Measurements from ENCODE around the gene ELMOD1. TPM values are rescaled to one million over a fixed set of nuclear protein-coding genes. Genes with fewer than 3 reads are reported as not detected.

Gene ELMOD1
- total RNA-seq, 2 experiments from 2014 or later, result not detected

- CTCF ChIA-PET, result no interaction called here
- ATAC-seq, result no peak
These were observed 106.3 kb downstream of the ELMOD1 start for GRCh38 chr11:107697291-107697690.

GRCh38 chr11:107699371-107700285 is 108.7 kb downstream of the ELMOD1 start:
- ChIA-PET CTCF (interaction anchor here (1.6 kb wide), 1 partner anchor 10 kb away, joined by 3 read pairs; no protein-coding TSS in a partner anchor), POLR2A (no interaction called here)
- DNase-seq (no peak), ATAC-seq (no peak)
- no peak overlapping the region for H3K4me3 Mint-ChIP-seq
- H3K4me1 Mint-ChIP-seq (ENCODE audit: low read depth), result no peaks in the 10 kb centered on the region
- peaks cover 14% of the 10 kb centered on the region for H3K27me3 Mint-ChIP-seq (ENCODE audit: low read depth)
- H3K36me3 Mint-ChIP-seq (ENCODE audit: low read depth), result no peaks in the 10 kb centered on the region
- H3K27ac Mint-ChIP-seq, result no peak overlapping the region
- H3K9me3 Mint-ChIP-seq (ENCODE audit: insufficient read depth), result no peaks in the 10 kb centered on the region

More at GRCh38 chr11:107697291-107697690, 106.3 kb downstream of the ELMOD1 start:
- Mint-ChIP-seq H3K9me3 (ENCODE audit: insufficient read depth) (no peaks in the 10 kb centered on the region), H3K4me3 (no peak overlapping the region), H3K27ac (no peak overlapping the region), H3K27me3 (ENCODE audit: low read depth) (peaks cover 20% of the 10 kb centered on the region), H3K4me1 (ENCODE audit: low read depth) (no peaks in the 10 kb centered on the region), H3K36me3 (ENCODE audit: low read depth) (no peaks in the 10 kb centered on the region)
- DNase-seq, result no peak
- POLR2A ChIA-PET, result no interaction called here

GRCh38 chr11:107702109-107702660 is 111.2 kb downstream of the ELMOD1 start:
- H3K9me3 Mint-ChIP-seq (ENCODE audit: insufficient read depth), result no peaks in the 10 kb centered on the region
- POLR2A ChIA-PET, result no interaction called here
- no peak overlapping the region for H3K27ac Mint-ChIP-seq
- DNase-seq (no peak), ATAC-seq (no peak)
- H3K27me3 Mint-ChIP-seq (ENCODE audit: low read depth), result peaks cover 4% of the 10 kb centered on the region
- CTCF ChIA-PET, result no interaction called here
- no peaks in the 10 kb centered on the region for H3K36me3 Mint-ChIP-seq (ENCODE audit: low read depth)
- no peak overlapping the region for H3K4me3 Mint-ChIP-seq
- no peaks in the 10 kb centered on the region for H3K4me1 Mint-ChIP-seq (ENCODE audit: low read depth)

GRCh38 chr11:107702723-107703122 is 111.8 kb downstream of the ELMOD1 start:
- CTCF ChIA-PET, result no interaction called here
- DNase-seq (no peak), ATAC-seq (no peak)

GRCh38 chr11:107704451-107704850 is 113.5 kb downstream of the ELMOD1 start:
- no peaks in the 10 kb centered on the region for H3K9me3 Mint-ChIP-seq (ENCODE audit: insufficient read depth)
- POLR2A ChIA-PET, result no interaction called here
- no peak for DNase-seq
- CTCF ChIA-PET, result no interaction called here
- H3K4me3 Mint-ChIP-seq, result no peak overlapping the region
- no peak for ATAC-seq
- H3K27ac Mint-ChIP-seq, result no peak overlapping the region
- peaks cover 4% of the 10 kb centered on the region for H3K27me3 Mint-ChIP-seq (ENCODE audit: low read depth)
- H3K36me3 Mint-ChIP-seq (ENCODE audit: low read depth), result no peaks in the 10 kb centered on the region
- no peaks in the 10 kb centered on the region for H3K4me1 Mint-ChIP-seq (ENCODE audit: low read depth)

More at GRCh38 chr11:107702723-107703122, 111.8 kb downstream of the ELMOD1 start:
- Mint-ChIP-seq H3K36me3 (ENCODE audit: low read depth) (no peaks in the 10 kb centered on the region), H3K4me3 (no peak overlapping the region), H3K4me1 (ENCODE audit: low read depth) (no peaks in the 10 kb centered on the region), H3K27ac (no peak overlapping the region), H3K9me3 (ENCODE audit: insufficient read depth) (no peaks in the 10 kb centered on the region), H3K27me3 (ENCODE audit: low read depth) (peaks cover 4% of the 10 kb centered on the region)
- POLR2A ChIA-PET, result no interaction called here

- Mint-ChIP-seq H3K4me1 (ENCODE audit: low read depth) (no peaks in the 10 kb centered on the region), H3K4me3 (no peak overlapping the region), H3K27ac (no peak overlapping the region), H3K36me3 (ENCODE audit: low read depth) (no peaks in the 10 kb centered on the region), H3K27me3 (ENCODE audit: low read depth) (peaks cover 10% of the 10 kb centered on the region), H3K9me3 (ENCODE audit: insufficient read depth) (no peaks in the 10 kb centered on the region)
- ChIA-PET POLR2A (no interaction called here), CTCF (no interaction called here)
- ATAC-seq (no peak), DNase-seq (no peak)
These were observed 114.1 kb downstream of the ELMOD1 start for GRCh38 chr11:107705027-107705426.

- Mint-ChIP-seq H3K27ac (no peak overlapping the region), H3K4me1 (ENCODE audit: low read depth) (no peaks in the 10 kb centered on the region), H3K36me3 (ENCODE audit: low read depth) (no peaks in the 10 kb centered on the region), H3K4me3 (no peak overlapping the region), H3K27me3 (ENCODE audit: low read depth) (peaks cover 18% of the 10 kb centered on the region), H3K9me3 (ENCODE audit: insufficient read depth) (no peaks in the 10 kb centered on the region)
- CTCF ChIA-PET, result no interaction called here
- ATAC-seq (no peak), DNase-seq (no peak)
- POLR2A ChIA-PET, result no interaction called here
These were observed 115.6 kb downstream of the ELMOD1 start for GRCh38 chr11:107706531-107706930.

- POLR2A ChIA-PET, result no interaction called here
- Mint-ChIP-seq H3K36me3 (ENCODE audit: low read depth) (no peaks in the 10 kb centered on the region), H3K4me3 (no peak overlapping the region), H3K4me1 (ENCODE audit: low read depth) (no peaks in the 10 kb centered on the region), H3K27me3 (ENCODE audit: low read depth) (peaks cover 17% of the 10 kb centered on the region), H3K9me3 (ENCODE audit: insufficient read depth) (no peaks in the 10 kb centered on the region), H3K27ac (no peak overlapping the region)
- no peak for DNase-seq
- CTCF ChIA-PET, result no interaction called here
- no peak for ATAC-seq
These were observed 116.3 kb downstream of the ELMOD1 start for GRCh38 chr11:107707215-107707671.

- Mint-ChIP-seq H3K9me3 (ENCODE audit: insufficient read depth) (no peaks in the 10 kb centered on the region), H3K36me3 (ENCODE audit: low read depth) (no peaks in the 10 kb centered on the region), H3K4me3 (no peak overlapping the region), H3K27me3 (ENCODE audit: low read depth) (peaks cover 18% of the 10 kb centered on the region), H3K27ac (no peak overlapping the region), H3K4me1 (ENCODE audit: low read depth) (no peaks in the 10 kb centered on the region)
- ChIA-PET CTCF (no interaction called here), POLR2A (no interaction called here)
- no peak for ATAC-seq
- DNase-seq, result no peak
These were observed 116.9 kb downstream of the ELMOD1 start for GRCh38 chr11:107707807-107708206.

GRCh38 chr11:107708792-107709191 is 117.8 kb downstream of the ELMOD1 start:
- DNase-seq, result no peak
- Mint-ChIP-seq H3K27ac (no peak overlapping the region), H3K9me3 (ENCODE audit: insufficient read depth) (no peaks in the 10 kb centered on the region), H3K36me3 (ENCODE audit: low read depth) (no peaks in the 10 kb centered on the region), H3K4me1 (ENCODE audit: low read depth) (no peaks in the 10 kb centered on the region), H3K4me3 (no peak overlapping the region), H3K27me3 (ENCODE audit: low read depth) (peaks cover 21% of the 10 kb centered on the region)
- POLR2A ChIA-PET, result no interaction called here
- ATAC-seq, result no peak
- CTCF ChIA-PET, result no interaction called here

- ATAC-seq, result no peak
- no peak overlapping the region for H3K27ac Mint-ChIP-seq
- peaks cover 24% of the 10 kb centered on the region for H3K27me3 Mint-ChIP-seq (ENCODE audit: low read depth)
- ChIA-PET CTCF (interaction anchor here (1.2 kb wide), 1 partner anchor 21 kb away, joined by 3 read pairs; no protein-coding TSS in a partner anchor), POLR2A (no interaction called here)
- no peak overlapping the region for H3K4me3 Mint-ChIP-seq
- H3K4me1 Mint-ChIP-seq (ENCODE audit: low read depth), result no peaks in the 10 kb centered on the region
- no peaks in the 10 kb centered on the region for H3K36me3 Mint-ChIP-seq (ENCODE audit: low read depth)
- H3K9me3 Mint-ChIP-seq (ENCODE audit: insufficient read depth), result no peaks in the 10 kb centered on the region
- DNase-seq, result no peak
These were observed 119.4 kb downstream of the ELMOD1 start for GRCh38 chr11:107710301-107710700.

GRCh38 chr11:107711861-107712755 is 121.2 kb downstream of the ELMOD1 start, which contains the start of gene SLN:
Gene SLN, minus strand, starts transcription at chr11:107712056.
- DNase-seq (no peak), ATAC-seq (no peak)
- ChIA-PET CTCF (no interaction called here), POLR2A (no interaction called here)
- Mint-ChIP-seq H3K36me3 (ENCODE audit: low read depth) (no peaks in the 10 kb centered on the region), H3K9me3 (ENCODE audit: insufficient read depth) (no peaks in the 10 kb centered on the region), H3K4me3 (no peak within 1 kb of the TSS), H3K27ac (no peak within 1 kb of the TSS), H3K27me3 (ENCODE audit: low read depth) (peaks cover 24% of the 10 kb centered on the region), H3K4me1 (ENCODE audit: low read depth) (no peaks in the 10 kb centered on the region)

Measured in activated CD8-positive, alpha-beta T cell treated with anti-CD3 and anti-CD28 coated beads, Interleukin-2, amount 10 ng/mL, durations not matched to agents 7 days and 5 days (primary cell).